GM13976 (cell line): ENCODE data around the gene NR1D2.

ENCODE experiments used
- DNase-seq: peaks from one replicate; pipeline ENCODE4 v3.0.0; 2012; ENCODE audit warnings: low spot score
- in situ Hi-C: fragments of 300-500 bp; cut with MboI; formaldehyde crosslinking; loops from one replicate; pipeline ENCODE4 v1.12.0; 2022; ENCODE audit warnings: low sequenced_read_pairs, mixed read lengths, inconsistent platforms; ENCODE audit not compliant: unreplicated experiment
- TF ChIP-seq, protein P1 (sequence below): IDR thresholded peaks from 2 replicates; pipeline ENCODE4 v1.5.1; 2012; ENCODE audit warnings: borderline replicate concordance, mild to moderate bottlenecking; ENCODE audit not compliant: insufficient read depth; ENCODE audit errors: extremely low read depth, missing control alignments, control extremely low read depth

NR1D2 gene

GRCh38 chr3:23994244-23994569, 49.1 kb downstream of the NR1D2 start:
- DNase-seq = no peak
- in situ Hi-C loops = loop anchor here (25.0 kb wide), 1 partner anchor 493 kb away; the partner anchor contains the start of gene THRB
- TF ChIP-seq, protein P1, sequence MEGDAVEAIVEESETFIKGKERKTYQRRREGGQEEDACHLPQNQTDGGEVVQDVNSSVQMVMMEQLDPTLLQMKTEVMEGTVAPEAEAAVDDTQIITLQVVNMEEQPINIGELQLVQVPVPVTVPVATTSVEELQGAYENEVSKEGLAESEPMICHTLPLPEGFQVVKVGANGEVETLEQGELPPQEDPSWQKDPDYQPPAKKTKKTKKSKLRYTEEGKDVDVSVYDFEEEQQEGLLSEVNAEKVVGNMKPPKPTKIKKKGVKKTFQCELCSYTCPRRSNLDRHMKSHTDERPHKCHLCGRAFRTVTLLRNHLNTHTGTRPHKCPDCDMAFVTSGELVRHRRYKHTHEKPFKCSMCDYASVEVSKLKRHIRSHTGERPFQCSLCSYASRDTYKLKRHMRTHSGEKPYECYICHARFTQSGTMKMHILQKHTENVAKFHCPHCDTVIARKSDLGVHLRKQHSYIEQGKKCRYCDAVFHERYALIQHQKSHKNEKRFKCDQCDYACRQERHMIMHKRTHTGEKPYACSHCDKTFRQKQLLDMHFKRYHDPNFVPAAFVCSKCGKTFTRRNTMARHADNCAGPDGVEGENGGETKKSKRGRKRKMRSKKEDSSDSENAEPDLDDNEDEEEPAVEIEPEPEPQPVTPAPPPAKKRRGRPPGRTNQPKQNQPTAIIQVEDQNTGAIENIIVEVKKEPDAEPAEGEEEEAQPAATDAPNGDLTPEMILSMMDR = no peak

DNA sequence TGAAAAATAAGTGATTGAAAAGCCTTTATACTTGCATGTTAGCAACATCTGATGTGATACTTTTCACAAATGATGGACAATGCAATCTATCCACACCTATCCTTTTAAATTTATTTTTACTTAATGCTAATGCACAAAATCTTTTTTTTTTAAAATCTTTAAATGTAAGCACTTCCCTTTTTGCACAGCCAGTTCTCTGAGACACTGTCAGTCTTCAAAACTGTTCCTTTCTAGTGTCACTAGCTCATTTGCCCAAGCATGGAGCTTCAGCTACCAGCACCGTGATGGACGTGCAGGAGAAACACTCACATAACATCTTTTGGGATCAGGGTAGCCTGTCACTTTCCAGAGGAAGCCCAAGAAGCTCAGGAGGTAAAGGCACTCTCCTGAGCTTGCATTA, 50.1 kb downstream of the NR1D2 start:
- in situ Hi-C loops = loop anchor here (5.0 to 25.0 kb wide), 2 partner anchors 242 to 492 kb away; partner anchors contain the start of gene THRB
- TF ChIP-seq, protein P1 = no peak
- no peak for DNase-seq

DNA sequence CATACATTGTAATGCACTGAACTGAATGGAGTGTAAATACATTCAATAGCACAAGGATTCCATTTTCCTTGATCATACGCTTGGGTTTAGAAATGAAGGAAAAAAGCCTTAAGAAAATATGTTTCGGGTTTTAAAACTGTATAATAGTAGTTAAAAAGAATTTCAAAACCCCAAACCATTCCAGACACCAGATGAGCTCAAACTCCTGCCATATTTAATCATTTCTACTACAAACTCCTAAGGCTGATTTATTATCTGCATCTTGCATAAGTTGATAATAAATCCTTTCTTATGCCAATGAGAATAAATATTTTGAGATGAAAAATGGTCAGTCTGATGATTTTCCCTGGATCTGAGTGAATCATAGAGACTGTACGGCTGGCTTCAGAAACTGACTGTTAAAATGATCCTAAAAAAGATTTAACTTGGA, 51.0 kb downstream of the NR1D2 start:
- TF ChIP-seq, protein P1 = no peak
- in situ Hi-C loops = loop anchor here (5.0 to 25.0 kb wide), 2 partner anchors 241 to 491 kb away; partner anchors contain the start of gene THRB
- DNase-seq = no peak

DNA sequence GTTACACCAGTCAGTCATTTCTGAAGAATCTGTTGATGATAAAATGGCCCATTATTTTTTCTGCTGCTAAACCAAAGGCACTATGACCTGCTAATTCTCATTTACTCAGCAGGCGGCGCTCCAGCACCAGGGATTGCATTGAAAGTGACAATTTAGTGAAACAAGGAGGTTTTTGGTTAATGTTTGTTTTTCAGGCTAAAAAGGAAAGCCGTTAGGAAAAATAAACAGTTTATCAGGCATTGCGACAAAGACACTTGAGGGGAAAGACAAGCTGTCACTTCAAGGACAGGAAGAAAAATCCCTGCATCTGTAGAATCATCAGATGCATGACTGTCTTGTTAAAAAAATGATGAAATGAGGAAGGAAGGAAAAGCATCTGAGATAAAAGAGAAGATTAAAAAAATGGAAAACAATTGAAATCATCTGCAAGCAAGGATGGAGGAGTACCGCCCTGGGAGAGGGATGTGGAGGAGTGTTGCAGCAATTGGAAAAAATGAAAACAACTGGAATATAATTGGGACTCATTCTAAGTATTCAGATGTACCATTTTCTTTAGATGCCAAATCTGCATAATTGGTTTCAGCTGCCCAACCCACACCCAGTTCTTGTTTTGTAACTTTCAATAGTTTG, 54.0 kb downstream of the NR1D2 start:
- in situ Hi-C loops = loop anchor here (5.0 to 25.0 kb wide), 2 partner anchors 238 to 488 kb away; partner anchors contain the start of gene THRB
- DNase-seq = peak; percentile 52
- TF ChIP-seq, protein P1 = peak; percentile 84

GRCh38 chr3:24002129-24002528, 57.0 kb downstream of the NR1D2 start:
- TF ChIP-seq, protein P1 = no peak
- no peak for DNase-seq
- in situ Hi-C loops = no loop called here

GRCh38 chr3:24003466-24003865, 58.4 kb downstream of the NR1D2 start:
- no peak for DNase-seq
- in situ Hi-C loops = no loop called here
- TF ChIP-seq, protein P1 = no peak
